GM18909 (cell line): Measurements from ENCODE around the gene ASCL5.
A peak's percentile ranks its signal among the peaks of the same experiment; 100 is the strongest.

Source experiments
- ATAC-seq: cut with Tn5 transposase; IDR thresholded peaks from one replicate; pipeline ENCODE4 v1.9.1; 2021; ENCODE audit warnings: mild to moderate bottlenecking; ENCODE audit not compliant: unreplicated experiment, poor library complexity

Gene ASCL5

GRCh38 chr1:201154389-201155165 lies 27.6 kb upstream of the ASCL5 start, which contains the start of gene TMEM9:
TSS of gene TMEM9 (minus strand) at chr1:201154474. CDS start at chr1:201153923, 551 bp downstream.
- ATAC-seq, result peak; percentile 98

- ATAC-seq, result peak; percentile 72
These were observed 26.7 kb upstream of the ASCL5 start for GRCh38 chr1:201153474-201154388.

GRCh38 chr1:201149400-201149799 lies 22.4 kb upstream of the ASCL5 start:
- ATAC-seq, result no peak

GRCh38 chr1:201147396-201148015 lies 20.5 kb upstream of the ASCL5 start:
- ATAC-seq, result no peak

GRCh38 chr1:201146626-201147390 lies 19.8 kb upstream of the ASCL5 start:
- no peak for ATAC-seq

- ATAC-seq, result no peak
These were observed 18.8 kb upstream of the ASCL5 start for GRCh38 chr1:201145816-201146215.

GRCh38 chr1:201145132-201145531 lies 18.1 kb upstream of the ASCL5 start:
- ATAC-seq, result no peak

- ATAC-seq, result no peak
These were observed 17.7 kb upstream of the ASCL5 start for GRCh38 chr1:201144701-201145100.

- no peak for ATAC-seq
These were observed 17.0 kb upstream of the ASCL5 start for GRCh38 chr1:201143726-201144635.

- no peak for ATAC-seq
These were observed 16.1 kb upstream of the ASCL5 start for GRCh38 chr1:201142849-201143725.

GRCh38 chr1:201142011-201142848 lies 15.2 kb upstream of the ASCL5 start:
- no peak for ATAC-seq

- no peak for ATAC-seq
These were observed 14.4 kb upstream of the ASCL5 start for GRCh38 chr1:201141418-201141817.

GRCh38 chr1:201140941-201141260 lies 13.9 kb upstream of the ASCL5 start:
- ATAC-seq, result no peak

- ATAC-seq, result no peak
These were observed 13.4 kb upstream of the ASCL5 start for GRCh38 chr1:201140235-201140940.

GRCh38 chr1:201139756-201140155 lies 12.8 kb upstream of the ASCL5 start:
- ATAC-seq, result no peak

- ATAC-seq, result no peak
These were observed 12.3 kb upstream of the ASCL5 start for GRCh38 chr1:201139306-201139705.

- no peak for ATAC-seq
These were observed 11.4 kb upstream of the ASCL5 start for GRCh38 chr1:201138311-201138840.
